Osteoblast (primary cell): Measurements from ENCODE around the gene CTBP2. TPM values are rescaled to one million over a fixed set of nuclear protein-coding genes. Genes with fewer than 3 reads are reported as not detected.

Experiments used
- DNase-seq: peaks from one replicate; pipeline ENCODE4 v3.0.0; 2011; ENCODE audit warnings: low spot score, mixed read lengths; ENCODE audit not compliant: insufficient read length; ENCODE audit errors: missing footprints
- H2AFZ ChIP-seq: 2 replicates; pipeline ENCODE4 v1.6.0; 2011; ENCODE audit warnings: mild to moderate bottlenecking, low read length
- H3K27ac ChIP-seq: 2 replicates; pipeline ENCODE4 v1.5.1; 2011; ENCODE audit warnings: mild to moderate bottlenecking, low read depth, low read length, moderate library complexity
- H3K27me3 ChIP-seq: 2 replicates; pipeline ENCODE4 v1.6.0; 2012; ENCODE audit warnings: mild to moderate bottlenecking, control low read depth, inconsistent platforms, low read length, moderate library complexity; ENCODE audit not compliant: insufficient read depth
- H3K36me3 ChIP-seq: 2 replicates; pipeline ENCODE4 v1.5.1; 2011; ENCODE audit warnings: mild to moderate bottlenecking, low read length, control low read depth, moderate library complexity; ENCODE audit not compliant: insufficient read depth
- H3K4me1 ChIP-seq: 2 replicates; pipeline ENCODE4 v1.5.1; 2011; ENCODE audit warnings: mild to moderate bottlenecking, low read length, control low read depth, moderate library complexity; ENCODE audit not compliant: insufficient read depth
- H3K4me2 ChIP-seq: 2 replicates; pipeline ENCODE4 v1.6.0; 2011; ENCODE audit warnings: mild to moderate bottlenecking, low read length; ENCODE audit not compliant: insufficient read depth
- H3K4me3 ChIP-seq: fragments of 200-600 bp; sonication (generic); 3 replicates; pipeline ENCODE4 v1.5.1; 2012; ENCODE audit warnings: mild to moderate bottlenecking, low read length, inconsistent platforms; ENCODE audit not compliant: insufficient read depth
- H3K79me2 ChIP-seq: 2 replicates; pipeline ENCODE4 v1.6.0; 2012; ENCODE audit warnings: mild to moderate bottlenecking, low read length, control low read depth, inconsistent platforms; ENCODE audit not compliant: insufficient read depth
- H3K9me3 ChIP-seq: 2 replicates; pipeline ENCODE4 v1.5.1; 2011; ENCODE audit warnings: low read depth, low read length, control low read depth
- H4K20me1 ChIP-seq: 2 replicates; pipeline ENCODE4 v1.6.0; 2012; ENCODE audit warnings: mild to moderate bottlenecking, low read length, control low read depth; ENCODE audit not compliant: insufficient read depth
- CTCF ChIP-seq: IDR thresholded peaks from 2 replicates; pipeline ENCODE4 v1.5.1; 2011; ENCODE audit warnings: mild to moderate bottlenecking, low read depth, low read length, moderate library complexity; ENCODE audit errors: extremely low read depth
- total RNA-seq: library from RNA; depleted of rRNA; stranded (reverse); fragments of >200 nt; gene quantifications from 2 replicates; pipeline ENCODE4 v1.2.3, GENCODE V29; 2012

The CTBP2 gene
- total RNA-seq, 1 donor: 65.9 TPM

DNA sequence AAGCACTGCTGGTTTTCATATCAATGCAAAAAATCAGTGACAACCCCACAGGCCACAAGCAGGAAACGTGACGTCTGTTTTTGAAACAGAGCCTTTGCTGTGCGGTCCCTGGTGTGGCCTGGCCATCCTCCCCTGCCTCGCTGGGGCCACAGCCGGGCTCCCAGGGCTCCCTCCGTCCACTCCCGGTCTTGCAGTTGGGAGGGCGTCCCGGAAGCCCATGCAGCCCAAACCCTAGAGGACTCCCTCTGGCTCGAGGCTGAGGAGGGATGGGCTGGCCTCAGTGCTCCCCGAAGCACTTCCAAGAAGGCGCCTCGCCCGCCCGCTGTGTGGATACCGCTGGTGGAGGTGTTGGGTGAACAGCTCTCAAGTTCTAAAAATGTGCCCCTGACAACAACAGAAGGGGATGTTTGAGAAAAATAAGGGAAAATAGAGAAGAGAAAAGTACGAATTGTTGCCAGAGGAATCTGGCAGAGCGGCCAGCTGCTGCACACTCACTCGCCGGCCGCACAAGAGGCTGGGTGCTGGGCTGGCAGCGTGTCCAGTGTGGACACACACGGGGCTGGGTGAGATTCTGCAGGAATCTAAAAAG is 144.9 kb downstream of the CTBP2 start:
- H4K20me1 ChIP-seq: peaks cover 51% of the 10 kb centered on the region
- H3K27me3 ChIP-seq: no peaks in the 10 kb centered on the region
- H3K4me1 ChIP-seq: peaks cover 15% of the 10 kb centered on the region
- peak overlapping the region; percentile 39 for H3K27ac ChIP-seq
- peak; percentile 39 for DNase-seq
- no peaks in the 10 kb centered on the region for H3K9me3 ChIP-seq
- TF ChIP-seq CTCF: no peak
- H3K4me2 ChIP-seq: peak overlapping the region; percentile 13
- H3K79me2 ChIP-seq: peaks cover 90% of the 10 kb centered on the region
- no peaks in the 10 kb centered on the region for H3K36me3 ChIP-seq
- H3K4me3 ChIP-seq: no peak overlapping the region
- H2AFZ ChIP-seq: no peak overlapping the region

GRCh38 chr10:125014836-125015355 is 145.5 kb downstream of the CTBP2 start:
- Histone ChIP-seq H3K79me2 (peaks cover 88% of the 10 kb centered on the region), H2AFZ (no peak overlapping the region)

DNA sequence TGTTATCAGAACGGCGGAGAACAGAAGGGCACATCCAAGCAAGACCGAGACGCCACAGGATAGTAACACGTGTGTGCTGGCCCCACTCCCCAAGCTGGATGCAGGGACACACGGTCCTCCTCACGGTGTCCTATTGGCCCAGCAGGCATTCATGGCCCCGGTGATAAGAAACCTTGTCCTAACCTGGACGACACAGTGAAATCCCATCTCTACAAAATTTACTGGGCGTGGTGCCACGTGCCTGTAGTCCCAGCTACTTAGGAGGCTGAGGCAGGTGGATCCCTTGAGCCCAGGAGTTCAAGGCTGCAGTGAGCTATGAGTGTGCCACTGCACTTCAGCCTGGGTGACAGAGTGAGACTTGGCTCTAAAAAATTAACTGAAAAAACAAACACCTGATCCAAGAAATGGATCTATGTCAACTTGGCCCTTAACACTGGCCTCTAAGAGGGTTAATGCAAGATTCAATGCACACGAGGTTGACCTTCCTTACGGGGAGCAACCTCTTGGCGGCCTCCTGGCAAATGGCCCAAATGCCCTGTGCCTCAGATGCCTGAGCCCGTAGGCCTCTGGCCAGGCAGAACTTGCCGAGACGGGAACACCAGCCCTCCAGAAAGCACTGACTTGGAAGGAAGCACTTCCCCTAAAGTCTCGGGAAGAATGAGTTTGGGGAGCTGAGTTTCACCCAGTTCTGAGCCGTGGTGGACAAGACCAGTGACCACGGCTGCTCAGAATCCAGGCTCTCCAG is 146.1 kb downstream of the CTBP2 start:
- Histone ChIP-seq H4K20me1 (peaks cover 52% of the 10 kb centered on the region), H2AFZ (no peak overlapping the region), H3K4me3 (no peak overlapping the region), H3K27me3 (no peaks in the 10 kb centered on the region), H3K27ac (no peak overlapping the region), H3K9me3 (no peaks in the 10 kb centered on the region), H3K79me2 (peaks cover 88% of the 10 kb centered on the region), H3K4me2 (no peak overlapping the region), H3K36me3 (peaks cover 3% of the 10 kb centered on the region), H3K4me1 (peaks cover 15% of the 10 kb centered on the region)
- peak; percentile 60 for DNase-seq
- no peak for TF ChIP-seq CTCF

More at GRCh38 chr10:125014836-125015355, 145.5 kb downstream of the CTBP2 start:
- H3K9me3 ChIP-seq: no peaks in the 10 kb centered on the region
- no peak overlapping the region for H3K4me3 ChIP-seq
- H4K20me1 ChIP-seq: peaks cover 52% of the 10 kb centered on the region
- no peak for TF ChIP-seq CTCF
- H3K36me3 ChIP-seq: no peaks in the 10 kb centered on the region
- peak overlapping the region; percentile 13 for H3K4me2 ChIP-seq
- peaks cover 15% of the 10 kb centered on the region for H3K4me1 ChIP-seq
- H3K27me3 ChIP-seq: no peaks in the 10 kb centered on the region
- DNase-seq: peak; percentile 77
- peak overlapping the region; percentile 39 for H3K27ac ChIP-seq

DNA sequence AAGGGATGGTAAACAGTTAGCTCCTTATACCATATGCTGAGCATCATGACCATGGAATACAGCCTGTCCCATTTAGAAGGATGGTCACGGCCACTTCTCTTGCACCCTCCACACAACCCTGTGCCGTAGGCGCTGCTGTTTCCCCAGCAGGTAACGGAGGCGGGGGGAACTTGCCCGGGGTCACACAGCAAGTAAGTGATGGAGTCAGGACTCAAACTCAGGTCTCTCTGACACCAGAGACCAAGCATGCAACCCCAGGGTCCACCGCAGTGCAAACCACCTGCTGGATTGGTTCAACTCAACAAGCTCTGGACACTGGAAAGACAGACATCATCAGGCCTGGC is 146.9 kb downstream of the CTBP2 start:
- Histone ChIP-seq H3K79me2 (peaks cover 83% of the 10 kb centered on the region), H3K36me3 (peaks cover 3% of the 10 kb centered on the region), H3K4me1 (peaks cover 15% of the 10 kb centered on the region), H3K4me2 (no peak overlapping the region), H3K27ac (no peak overlapping the region), H4K20me1 (peaks cover 45% of the 10 kb centered on the region), H2AFZ (no peak overlapping the region), H3K4me3 (no peak overlapping the region), H3K27me3 (no peaks in the 10 kb centered on the region), H3K9me3 (no peaks in the 10 kb centered on the region)
- DNase-seq: no peak
- no peak for TF ChIP-seq CTCF
